Measurements from ENCODE around the gene SLC36A2.
"Not testable (repeated sequence)": the region's sequence is repeated elsewhere in the genome, so short reads cannot be mapped to it uniquely, and the experiment has no call there.

The SLC36A2 gene

GRCh38 chr5:151347369-151347768 lies at the start of gene SLC36A2:
TSS of gene SLC36A2 (minus strand) at chr5:151347559. CDS start at chr5:151347460, 99 bp downstream.
- no peak within 1 kb of the TSS for H3K4me3 ChIP-seq (ENCODE audit: low read length)
- H3K27me3 ChIP-seq (replicated peaks; ENCODE audit: control insufficient read depth, insufficient read depth, low read length): peaks cover 22% of the 10 kb centered on the region
- peaks cover 36% of the 10 kb centered on the region for H3K4me1 ChIP-seq (ENCODE audit: control insufficient read depth, insufficient read depth, low read length)

GRCh38 chr5:151388960-151389359 lies 41.6 kb upstream of the SLC36A2 start:
- Histone ChIP-seq H3K9ac (ENCODE audit: low read length) (no peak overlapping the region), H3K4me3 (ENCODE audit: low read length) (no peak overlapping the region), H3K36me3 (ENCODE audit: control insufficient read depth, insufficient read depth, low read length, severe bottlenecking) (no peaks in the 10 kb centered on the region), H3K27me3 (replicated peaks; ENCODE audit: control insufficient read depth, insufficient read depth, low read length) (peaks cover 21% of the 10 kb centered on the region), H3K9me3 (ENCODE audit: control insufficient read depth, low read length) (peaks cover 2% of the 10 kb centered on the region), H3K4me1 (ENCODE audit: control insufficient read depth, insufficient read depth, low read length) (peaks cover 5% of the 10 kb centered on the region)
- no peak for DNase-seq (ENCODE audit: low read depth)

More at GRCh38 chr5:151347369-151347768, at the start of gene SLC36A2:
- H3K9me3 ChIP-seq (ENCODE audit: control insufficient read depth, low read length): no peaks in the 10 kb centered on the region
- peak within 1 kb of the TSS; percentile 60 for H3K9ac ChIP-seq (ENCODE audit: low read length)
- no peak for DNase-seq (ENCODE audit: low read depth)
- no peaks in the 10 kb centered on the region for H3K36me3 ChIP-seq (ENCODE audit: control insufficient read depth, insufficient read depth, low read length, severe bottlenecking)

GRCh38 chr5:151384106-151384505 lies 36.7 kb upstream of the SLC36A2 start:
- Histone ChIP-seq H3K4me3 (ENCODE audit: low read length) (peak overlapping the region; percentile 62), H3K27me3 (replicated peaks; ENCODE audit: control insufficient read depth, insufficient read depth, low read length) (peaks cover 20% of the 10 kb centered on the region), H3K4me1 (ENCODE audit: control insufficient read depth, insufficient read depth, low read length) (peaks cover 5% of the 10 kb centered on the region), H3K9me3 (ENCODE audit: control insufficient read depth, low read length) (no peaks in the 10 kb centered on the region), H3K36me3 (ENCODE audit: control insufficient read depth, insufficient read depth, low read length, severe bottlenecking) (no peaks in the 10 kb centered on the region), H3K9ac (ENCODE audit: low read length) (peak overlapping the region; percentile 44)
- DNase-seq (ENCODE audit: low read depth): no peak

GRCh38 chr5:151383011-151383410 lies 35.7 kb upstream of the SLC36A2 start:
- H3K36me3 ChIP-seq (ENCODE audit: control insufficient read depth, insufficient read depth, low read length, severe bottlenecking): no peaks in the 10 kb centered on the region
- DNase-seq (ENCODE audit: low read depth): no peak
- H3K9me3 ChIP-seq (ENCODE audit: control insufficient read depth, low read length): no peaks in the 10 kb centered on the region
- H3K4me3 ChIP-seq (ENCODE audit: low read length): no peak overlapping the region
- no peak overlapping the region for H3K9ac ChIP-seq (ENCODE audit: low read length)
- peaks cover 10% of the 10 kb centered on the region for H3K27me3 ChIP-seq (replicated peaks; ENCODE audit: control insufficient read depth, insufficient read depth, low read length)
- peaks cover 5% of the 10 kb centered on the region for H3K4me1 ChIP-seq (ENCODE audit: control insufficient read depth, insufficient read depth, low read length)

- Histone ChIP-seq H3K9ac (ENCODE audit: low read length) (no peak overlapping the region), H3K36me3 (ENCODE audit: control insufficient read depth, insufficient read depth, low read length, severe bottlenecking) (no peaks in the 10 kb centered on the region), H3K4me3 (ENCODE audit: low read length) (no peak overlapping the region), H3K4me1 (ENCODE audit: control insufficient read depth, insufficient read depth, low read length) (peaks cover 5% of the 10 kb centered on the region), H3K27me3 (replicated peaks; ENCODE audit: control insufficient read depth, insufficient read depth, low read length) (peaks cover 5% of the 10 kb centered on the region), H3K9me3 (ENCODE audit: control insufficient read depth, low read length) (no peaks in the 10 kb centered on the region)
- no peak for DNase-seq (ENCODE audit: low read depth)
Observed at GRCh38 chr5:151382576-151382975, 35.2 kb upstream of the SLC36A2 start.

GRCh38 chr5:151381899-151382298 lies 34.5 kb upstream of the SLC36A2 start:
- Histone ChIP-seq H3K4me1 (ENCODE audit: control insufficient read depth, insufficient read depth, low read length) (peaks cover 5% of the 10 kb centered on the region), H3K4me3 (ENCODE audit: low read length) (no peak overlapping the region), H3K9ac (ENCODE audit: low read length) (no peak overlapping the region), H3K36me3 (ENCODE audit: control insufficient read depth, insufficient read depth, low read length, severe bottlenecking) (no peaks in the 10 kb centered on the region), H3K27me3 (replicated peaks; ENCODE audit: control insufficient read depth, insufficient read depth, low read length) (no peaks in the 10 kb centered on the region), H3K9me3 (ENCODE audit: control insufficient read depth, low read length) (no peaks in the 10 kb centered on the region)
- DNase-seq (ENCODE audit: low read depth): no peak

GRCh38 chr5:151378616-151379015 lies 31.3 kb upstream of the SLC36A2 start:
- Histone ChIP-seq H3K36me3 (ENCODE audit: control insufficient read depth, insufficient read depth, low read length, severe bottlenecking) (no peaks in the 10 kb centered on the region), H3K9me3 (ENCODE audit: control insufficient read depth, low read length) (no peaks in the 10 kb centered on the region), H3K4me1 (ENCODE audit: control insufficient read depth, insufficient read depth, low read length) (no peaks in the 10 kb centered on the region), H3K4me3 (ENCODE audit: low read length) (no peak overlapping the region), H3K9ac (ENCODE audit: low read length) (no peak overlapping the region), H3K27me3 (replicated peaks; ENCODE audit: control insufficient read depth, insufficient read depth, low read length) (no peaks in the 10 kb centered on the region)
- no peak for DNase-seq (ENCODE audit: low read depth)

- Histone ChIP-seq H3K4me1 (ENCODE audit: control insufficient read depth, insufficient read depth, low read length) (no peaks in the 10 kb centered on the region), H3K36me3 (ENCODE audit: control insufficient read depth, insufficient read depth, low read length, severe bottlenecking) (no peaks in the 10 kb centered on the region), H3K27me3 (replicated peaks; ENCODE audit: control insufficient read depth, insufficient read depth, low read length) (no peaks in the 10 kb centered on the region), H3K9me3 (ENCODE audit: control insufficient read depth, low read length) (no peaks in the 10 kb centered on the region), H3K9ac (ENCODE audit: low read length) (no peak overlapping the region), H3K4me3 (ENCODE audit: low read length) (no peak overlapping the region)
- no peak for DNase-seq (ENCODE audit: low read depth)
Observed at GRCh38 chr5:151374539-151374938, 27.2 kb upstream of the SLC36A2 start.

GRCh38 chr5:151367038-151367437 lies 19.7 kb upstream of the SLC36A2 start:
- not testable (repeated sequence) for H3K36me3 ChIP-seq (ENCODE audit: control insufficient read depth, insufficient read depth, low read length, severe bottlenecking); H3K4me1 ChIP-seq (ENCODE audit: control insufficient read depth, insufficient read depth, low read length); DNase-seq (ENCODE audit: low read depth); H3K9ac ChIP-seq (ENCODE audit: low read length); H3K4me3 ChIP-seq (ENCODE audit: low read length); H3K27me3 ChIP-seq (replicated peaks; ENCODE audit: control insufficient read depth, insufficient read depth, low read length)
- peaks cover 29% of the 10 kb centered on the region for H3K9me3 ChIP-seq (ENCODE audit: control insufficient read depth, low read length)

- no peaks in the 10 kb centered on the region for H3K4me1 ChIP-seq (ENCODE audit: control insufficient read depth, insufficient read depth, low read length)
- no peak for DNase-seq (ENCODE audit: low read depth)
- no peaks in the 10 kb centered on the region for H3K36me3 ChIP-seq (ENCODE audit: control insufficient read depth, insufficient read depth, low read length, severe bottlenecking)
- no peaks in the 10 kb centered on the region for H3K27me3 ChIP-seq (replicated peaks; ENCODE audit: control insufficient read depth, insufficient read depth, low read length)
- no peak overlapping the region for H3K9ac ChIP-seq (ENCODE audit: low read length)
- no peak overlapping the region for H3K4me3 ChIP-seq (ENCODE audit: low read length)
- H3K9me3 ChIP-seq (ENCODE audit: control insufficient read depth, low read length): peaks cover 44% of the 10 kb centered on the region
Observed at GRCh38 chr5:151363673-151364072, 16.3 kb upstream of the SLC36A2 start.

GRCh38 chr5:151362970-151363369 lies 15.6 kb upstream of the SLC36A2 start:
- Histone ChIP-seq H3K4me1 (ENCODE audit: control insufficient read depth, insufficient read depth, low read length) (no peaks in the 10 kb centered on the region), H3K27me3 (replicated peaks; ENCODE audit: control insufficient read depth, insufficient read depth, low read length) (no peaks in the 10 kb centered on the region), H3K9me3 (ENCODE audit: control insufficient read depth, low read length) (peaks cover 37% of the 10 kb centered on the region), H3K4me3 (ENCODE audit: low read length) (no peak overlapping the region), H3K36me3 (ENCODE audit: control insufficient read depth, insufficient read depth, low read length, severe bottlenecking) (no peaks in the 10 kb centered on the region), H3K9ac (ENCODE audit: low read length) (no peak overlapping the region)
- no peak for DNase-seq (ENCODE audit: low read depth)

- no peak overlapping the region for H3K9ac ChIP-seq (ENCODE audit: low read length)
- no peak overlapping the region for H3K4me3 ChIP-seq (ENCODE audit: low read length)
- H3K27me3 ChIP-seq (replicated peaks; ENCODE audit: control insufficient read depth, insufficient read depth, low read length): peaks cover 7% of the 10 kb centered on the region
- H3K36me3 ChIP-seq (ENCODE audit: control insufficient read depth, insufficient read depth, low read length, severe bottlenecking): no peaks in the 10 kb centered on the region
- no peaks in the 10 kb centered on the region for H3K4me1 ChIP-seq (ENCODE audit: control insufficient read depth, insufficient read depth, low read length)
- no peak for DNase-seq (ENCODE audit: low read depth)
- peaks cover 22% of the 10 kb centered on the region for H3K9me3 ChIP-seq (ENCODE audit: control insufficient read depth, low read length)
Observed at GRCh38 chr5:151359391-151359790, 12.0 kb upstream of the SLC36A2 start.

Measured in adipocyte (in vitro differentiated cells).